K562 (cell line): ENCODE measurements around the gene PLEKHM3.

Source experiments
- CGGBP1 ChIP-seq: fragments of 250-450 bp; sonication (Bioruptor Pico); IDR thresholded peaks from 2 replicates; pipeline ENCODE4 v1.9.0; 2021; ENCODE audit warnings: mild to moderate bottlenecking
- CHD4 ChIP-seq: fragments of 200-600 bp; sonication (generic); IDR thresholded peaks from 3 replicates; pipeline ENCODE4 v1.6.1; 2012; ENCODE audit warnings: low read depth, mild to moderate bottlenecking, mixed read lengths, low read length, inconsistent platforms; ENCODE audit not compliant: insufficient read depth, insufficient replicate concordance, poor library complexity, severe bottlenecking
- CTCF ChIP-seq, 3 experiments: IDR thresholded peaks in 2 of 3; conservative IDR thresholded peaks in 1 of 3; 2 replicates each; pipeline ENCODE4 v1.5.1; 2011 to 2012; ENCODE audit warnings: low read length in 3 of 3, mild to moderate bottlenecking in 3 of 3, control low read depth in 2 of 3, improper control_type of control experiment in 1 of 3, inconsistent platforms in 1 of 3, low read depth in 1 of 3, mixed read lengths in 1 of 3, moderate library complexity in 1 of 3; ENCODE audit not compliant: insufficient read depth in 2 of 3
- EP300 ChIP-seq: IDR thresholded peaks from 2 replicates; pipeline ENCODE4 v1.6.1; 2012; ENCODE audit warnings: low read length, improper control_type of control experiment
- FOXJ3 ChIP-seq: sonication (generic); formaldehyde crosslinking; IDR thresholded peaks from 2 replicates; pipeline ENCODE4 v1.4.0; 2020; ENCODE audit warnings: mild to moderate bottlenecking, missing genetic modification reagents
- HDAC2 ChIP-seq: fragments of 450-650 bp; IDR thresholded peaks from 2 replicates; pipeline ENCODE4 v1.6.1; 2016; ENCODE audit warnings: mild to moderate bottlenecking
- MAX ChIP-seq: sonication (generic); formaldehyde crosslinking; IDR thresholded peaks from 2 replicates; pipeline ENCODE4 v1.9.0; 2022; ENCODE audit warnings: mild to moderate bottlenecking, missing genetic modification reagents
- RAD21 ChIP-seq, 2 experiments: fragments of 250-450 bp in 1 of 2; fragments of 450-650 bp in 1 of 2; sonication (Bioruptor Pico) in 1 of 2; formaldehyde crosslinking in 1 of 2; IDR thresholded peaks in 1 of 2; conservative IDR thresholded peaks in 1 of 2; 2 replicates each; pipeline versions ENCODE4 v1.4.0 to v1.8.0; 2020 to 2022; ENCODE audit warnings: mild to moderate bottlenecking in 2 of 2, moderate library complexity in 1 of 2
- SMAD1 ChIP-seq: fragments of 150-350 bp; IDR thresholded peaks from 2 replicates; pipeline ENCODE4 v1.6.1; 2014; ENCODE audit warnings: low read length, low read depth; ENCODE audit not compliant: partially characterized antibody
- SP2 ChIP-seq: IDR thresholded peaks from 2 replicates; pipeline ENCODE4 v1.6.1; 2011; ENCODE audit warnings: mild to moderate bottlenecking, low read depth, low read length, moderate library complexity; ENCODE audit not compliant: poor library complexity, severe bottlenecking; ENCODE audit errors: extremely low read depth
- STAT6 ChIP-seq: sonication (generic); formaldehyde crosslinking; IDR thresholded peaks from 2 replicates; pipeline ENCODE4 v1.8.1; 2023; ENCODE audit warnings: mild to moderate bottlenecking, missing genetic modification reagents
- USF2 ChIP-seq: sonication (generic); formaldehyde crosslinking; IDR thresholded peaks from 2 replicates; pipeline ENCODE4 v1.5.0; 2020; ENCODE audit warnings: missing genetic modification reagents
- ZNF274 ChIP-seq: IDR thresholded peaks from 2 replicates; pipeline ENCODE4 v1.6.1; 2011; ENCODE audit warnings: low read depth, mild to moderate bottlenecking, low read length, moderate library complexity, borderline replicate concordance

GRCh38 chr2:207928079-207928478 is 97.2 kb downstream of the PLEKHM3 start:
- TF ChIP-seq USF2 (CRISPR knock-in tag) (no peak), MAX (CRISPR knock-in tag) (no peak), SMAD1 (no peak), EP300 (no peak), ZNF274 (no peak), CTCF (IDR thresholded peaks at IDR 0.05 in 2 of 3, conservative IDR thresholded peaks at IDR 0.05 in 1 of 3; ENCODE audit: insufficient read depth in 2 of 3, low read depth in 1 of 3, low read length in 3 of 3) (no peak), HDAC2 (no peak), CGGBP1 (CRISPR knock-in tag) (no peak), FOXJ3 (CRISPR knock-in tag) (no peak), CHD4 (no peak), RAD21 (CRISPR knock-in tag; conservative IDR thresholded peaks at IDR 0.05 in 1 of 2, IDR thresholded peaks at IDR 0.05 in 1 of 2) (no peak), STAT6 (no peak), SP2 (no peak)
